ENCODE results near the gene NDUFS8. TPM values are rescaled to one million over a fixed set of nuclear protein-coding genes. Genes with fewer than 3 reads are reported as not detected.

NDUFS8 gene
- total RNA-seq, 1 experiment from 2014 or later = 166 TPM

DNA sequence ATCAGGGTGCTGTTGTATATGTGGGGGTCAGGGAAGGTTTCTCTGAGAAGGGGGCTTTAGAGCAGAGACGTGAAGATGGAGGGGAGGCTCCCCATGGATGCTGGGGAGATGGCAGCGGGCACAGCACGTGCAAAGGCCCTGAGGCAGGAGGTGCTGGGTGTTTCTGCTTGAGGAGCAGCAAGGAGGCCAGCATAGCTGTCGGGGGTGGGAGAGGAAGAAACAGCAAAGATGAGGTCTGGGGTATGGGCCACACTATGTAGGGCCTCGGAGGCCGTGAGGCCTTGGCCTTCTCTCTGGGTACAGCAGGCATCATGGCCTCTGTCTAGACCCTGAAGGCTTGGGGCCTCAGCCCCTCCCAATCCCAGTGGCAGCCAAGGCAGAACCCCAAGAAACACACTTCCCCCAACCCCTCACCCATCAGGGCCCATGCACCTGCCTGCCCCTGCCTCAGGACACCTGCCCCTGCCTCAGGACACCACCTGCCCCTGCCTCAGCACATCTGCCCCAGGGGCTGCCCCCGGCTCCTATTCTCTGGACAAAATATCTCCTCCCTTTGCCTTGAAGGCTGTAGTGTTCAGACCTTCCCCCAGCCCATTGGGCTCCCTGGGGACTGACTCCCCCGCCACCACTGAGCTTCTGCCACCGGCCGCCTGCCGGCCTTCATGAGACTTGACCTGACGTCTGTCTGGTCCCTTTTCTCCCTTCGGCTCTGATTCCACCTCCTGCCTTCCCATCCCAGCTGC, 14.1 kb upstream of the NDUFS8 start:
- intact Hi-C loops (cut with micrococcal nuclease; ENCODE audit: unreplicated experiment) = no loop called here
- TF ChIP-seq, protein P1, sequence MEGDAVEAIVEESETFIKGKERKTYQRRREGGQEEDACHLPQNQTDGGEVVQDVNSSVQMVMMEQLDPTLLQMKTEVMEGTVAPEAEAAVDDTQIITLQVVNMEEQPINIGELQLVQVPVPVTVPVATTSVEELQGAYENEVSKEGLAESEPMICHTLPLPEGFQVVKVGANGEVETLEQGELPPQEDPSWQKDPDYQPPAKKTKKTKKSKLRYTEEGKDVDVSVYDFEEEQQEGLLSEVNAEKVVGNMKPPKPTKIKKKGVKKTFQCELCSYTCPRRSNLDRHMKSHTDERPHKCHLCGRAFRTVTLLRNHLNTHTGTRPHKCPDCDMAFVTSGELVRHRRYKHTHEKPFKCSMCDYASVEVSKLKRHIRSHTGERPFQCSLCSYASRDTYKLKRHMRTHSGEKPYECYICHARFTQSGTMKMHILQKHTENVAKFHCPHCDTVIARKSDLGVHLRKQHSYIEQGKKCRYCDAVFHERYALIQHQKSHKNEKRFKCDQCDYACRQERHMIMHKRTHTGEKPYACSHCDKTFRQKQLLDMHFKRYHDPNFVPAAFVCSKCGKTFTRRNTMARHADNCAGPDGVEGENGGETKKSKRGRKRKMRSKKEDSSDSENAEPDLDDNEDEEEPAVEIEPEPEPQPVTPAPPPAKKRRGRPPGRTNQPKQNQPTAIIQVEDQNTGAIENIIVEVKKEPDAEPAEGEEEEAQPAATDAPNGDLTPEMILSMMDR (IDR thresholded peaks at IDR 0.05; ENCODE audit: unreplicated experiment) = no peak
- peaks cover 87% of the 10 kb centered on the region for H3K4me1 Mint-ChIP-seq (ENCODE audit: low read depth, unreplicated experiment)
- BruUV-seq (replicated peaks) = no TSS peak
- H3K27me3 Mint-ChIP-seq (ENCODE audit: unreplicated experiment) = no peaks in the 10 kb centered on the region
- no peak for DNase-seq
- H3K9me3 Mint-ChIP-seq (ENCODE audit: low read depth, unreplicated experiment) = no peaks in the 10 kb centered on the region
- peak overlapping the region; percentile 4 for H3K4me3 Mint-ChIP-seq (ENCODE audit: low read depth, unreplicated experiment)
- peak overlapping the region; percentile 97 for H3K27ac Mint-ChIP-seq (ENCODE audit: unreplicated experiment)
- H3K36me3 Mint-ChIP-seq (ENCODE audit: insufficient read depth, unreplicated experiment) = peaks cover 83% of the 10 kb centered on the region
- CTCF ChIA-PET = no interaction called here

GRCh38 chr11:68016904-68017817, 13.3 kb upstream of the NDUFS8 start:
- intact Hi-C loops (cut with micrococcal nuclease; ENCODE audit: unreplicated experiment) = no loop called here
- CTCF ChIA-PET = no interaction called here
- TF ChIP-seq, protein P1 (IDR thresholded peaks at IDR 0.05; ENCODE audit: unreplicated experiment) = no peak
- no TSS peak for BruUV-seq (replicated peaks)
- no peaks in the 10 kb centered on the region for H3K27me3 Mint-ChIP-seq (ENCODE audit: unreplicated experiment)
- peaks cover 83% of the 10 kb centered on the region for H3K36me3 Mint-ChIP-seq (ENCODE audit: insufficient read depth, unreplicated experiment)
- H3K27ac Mint-ChIP-seq (ENCODE audit: unreplicated experiment) = peak overlapping the region; percentile 25
- H3K9me3 Mint-ChIP-seq (ENCODE audit: low read depth, unreplicated experiment) = no peaks in the 10 kb centered on the region
- H3K4me3 Mint-ChIP-seq (ENCODE audit: low read depth, unreplicated experiment) = peak overlapping the region; percentile 51
- H3K4me1 Mint-ChIP-seq (ENCODE audit: low read depth, unreplicated experiment) = peaks cover 79% of the 10 kb centered on the region
- DNase-seq = peak; percentile 51

GRCh38 chr11:68017980-68018729, 12.3 kb upstream of the NDUFS8 start:
- H3K4me1 Mint-ChIP-seq (ENCODE audit: low read depth, unreplicated experiment) = peaks cover 69% of the 10 kb centered on the region
- CTCF ChIA-PET = no interaction called here
- intact Hi-C loops (cut with micrococcal nuclease; ENCODE audit: unreplicated experiment) = no loop called here

GRCh38 chr11:68018730-68019190, 11.7 kb upstream of the NDUFS8 start:
- Mint-ChIP-seq H3K27me3 (ENCODE audit: unreplicated experiment) (no peaks in the 10 kb centered on the region), H3K36me3 (ENCODE audit: insufficient read depth, unreplicated experiment) (peaks cover 69% of the 10 kb centered on the region), H3K27ac (ENCODE audit: unreplicated experiment) (peak overlapping the region; percentile 33), H3K9me3 (ENCODE audit: low read depth, unreplicated experiment) (no peaks in the 10 kb centered on the region), H3K4me3 (ENCODE audit: low read depth, unreplicated experiment) (no peak overlapping the region), H3K4me1 (ENCODE audit: low read depth, unreplicated experiment) (peaks cover 63% of the 10 kb centered on the region)
- DNase-seq = no peak
- CTCF ChIA-PET = no interaction called here
- intact Hi-C loops (cut with micrococcal nuclease; ENCODE audit: unreplicated experiment) = no loop called here
- no TSS peak for BruUV-seq (replicated peaks)
- TF ChIP-seq, protein P1 (IDR thresholded peaks at IDR 0.05; ENCODE audit: unreplicated experiment) = no peak

More at GRCh38 chr11:68017980-68018729, 12.3 kb upstream of the NDUFS8 start:
- peak overlapping the region; percentile 51 for H3K4me3 Mint-ChIP-seq (ENCODE audit: low read depth, unreplicated experiment)
- H3K27ac Mint-ChIP-seq (ENCODE audit: unreplicated experiment) = peak overlapping the region; percentile 25
- no TSS peak for BruUV-seq (replicated peaks)
- TF ChIP-seq, protein P1 (IDR thresholded peaks at IDR 0.05; ENCODE audit: unreplicated experiment) = no peak
- DNase-seq = no peak
- H3K36me3 Mint-ChIP-seq (ENCODE audit: insufficient read depth, unreplicated experiment) = peaks cover 75% of the 10 kb centered on the region
- no peaks in the 10 kb centered on the region for H3K9me3 Mint-ChIP-seq (ENCODE audit: low read depth, unreplicated experiment)
- H3K27me3 Mint-ChIP-seq (ENCODE audit: unreplicated experiment) = no peaks in the 10 kb centered on the region

Measured in Calu3 (cell line).